Adrenal gland (tissue), 5 donors: ENCODE data around the gene NCOA4.

Source experiments
- CTCF ChIP-seq, 6 experiments: fragments of 450-650 bp in 4 of 6; fragments of 200-600 bp in 2 of 6; sonication (generic) in 1 of 6; IDR thresholded peaks; 1 replicate in 5 of 6; 2 replicates in 1 of 6; pipeline versions ENCODE4 v1.5.1 to v1.8.0; 2016 to 2021; ENCODE audit warnings: antibody characterized with exemption in 6 of 6, mild to moderate bottlenecking in 2 of 6, moderate library complexity in 1 of 6
- POLR2A ChIP-seq, 2 donors: fragments of 450-650 bp; IDR thresholded peaks; one replicate each; pipeline ENCODE4 v1.6.1; 2017; ENCODE audit warnings: antibody characterized with exemption in 2 of 2, mild to moderate bottlenecking in 2 of 2, moderate library complexity in 1 of 2
- donor health status: DM: no; HTN: no; CAD: no.

- TF ChIP-seq POLR2A (IDR thresholded peaks at IDR 0.05) (no peak), CTCF (IDR thresholded peaks at IDR 0.05) (no peak)
Measured at GRCh38 chr10:46048152-46048551, 17.7 kb upstream of the NCOA4 start.
